ENCODE measurements around the gene PPP2R3A.

- TF ChIP-seq CTCF (IDR thresholded peaks at IDR 0.05; ENCODE audit: low read length) (no peak), EZH2phosphoT487 (IDR thresholded peaks at IDR 0.05; ENCODE audit: low read length) (no peak)
Observed at GRCh38 chr3:136055491-136055890, 90.0 kb downstream of the PPP2R3A start.
